Measurements from ENCODE around the gene RUFY4. TPM values are rescaled to one million over a fixed set of nuclear protein-coding genes. Genes with fewer than 3 reads are reported as not detected.

Gene RUFY4
- polyA plus RNA-seq, 2 of the 4 experiments (the other 2 are of a cell fraction), result 0.04 TPM; not detected in 1

- FAIRE-seq (no peak), ATAC-seq (no peak), DNase-seq (ENCODE audit: low read depth in 1 of 2, low spot score in 1 of 2) (no peak)
- Histone ChIP-seq H3K4me3 (no peak overlapping the region), H3K4me2 (no peak overlapping the region), H3K27ac (no peak overlapping the region), H3K4me1 (no peaks in the 10 kb centered on the region), H3K9me3 (no peaks in the 10 kb centered on the region)
- WGBS (ENCODE audit: missing lambda C conversion rate), result 49% methylated on average over 9 of the region's 9 CpGs
- no peak for TF ChIP-seq ESRRA (IDR thresholded peaks at IDR 0.05; ENCODE audit: borderline replicate concordance, low read length)
- TF ChIP-seq NR3C1 (IDR thresholded peaks at IDR 0.05), result no peak
- TF ChIP-seq E2F6 (IDR thresholded peaks at IDR 0.05; ENCODE audit: borderline replicate concordance, low read depth), result no peak
- no peak for TF ChIP-seq KDM1A (IDR thresholded peaks at IDR 0.05; ENCODE audit: low read depth)
- TF ChIP-seq EHF (CRISPR knock-in tag; IDR thresholded peaks at IDR 0.05), result no peak
- TF ChIP-seq CHD4 (IDR thresholded peaks at IDR 0.05; ENCODE audit: borderline replicate concordance), result no peak
- TF ChIP-seq, protein P1, sequence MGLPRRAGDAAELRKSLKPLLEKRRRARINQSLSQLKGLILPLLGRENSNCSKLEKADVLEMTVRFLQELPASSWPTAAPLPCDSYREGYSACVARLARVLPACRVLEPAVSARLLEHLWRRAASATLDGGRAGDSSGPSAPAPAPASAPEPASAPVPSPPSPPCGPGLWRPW (IDR thresholded peaks at IDR 0.05), result no peak
- TF ChIP-seq FOSL2 (IDR thresholded peaks at IDR 0.05), result no peak
- TF ChIP-seq FOSL2 (CRISPR knock-in tag; IDR thresholded peaks at IDR 0.05), result no peak
- TF ChIP-seq EHMT2 (IDR thresholded peaks at IDR 0.05; ENCODE audit: low read depth), result no peak
- no peak for TF ChIP-seq FOXS1 (CRISPR knock-in tag; IDR thresholded peaks at IDR 0.05)
- no peak for TF ChIP-seq HDAC2 (IDR thresholded peaks at IDR 0.05)
- no peak for TF ChIP-seq PHF8 (IDR thresholded peaks at IDR 0.05; ENCODE audit: borderline replicate concordance, low read depth)
- TF ChIP-seq NPAS2 (CRISPR knock-in tag; IDR thresholded peaks at IDR 0.05; ENCODE audit: borderline replicate concordance), result no peak
- no peak for TF ChIP-seq ZC3H11A (IDR thresholded peaks at IDR 0.05)
- no peak for TF ChIP-seq TFCP2L1 (CRISPR knock-in tag; IDR thresholded peaks at IDR 0.05)
- TF ChIP-seq, protein P2, sequence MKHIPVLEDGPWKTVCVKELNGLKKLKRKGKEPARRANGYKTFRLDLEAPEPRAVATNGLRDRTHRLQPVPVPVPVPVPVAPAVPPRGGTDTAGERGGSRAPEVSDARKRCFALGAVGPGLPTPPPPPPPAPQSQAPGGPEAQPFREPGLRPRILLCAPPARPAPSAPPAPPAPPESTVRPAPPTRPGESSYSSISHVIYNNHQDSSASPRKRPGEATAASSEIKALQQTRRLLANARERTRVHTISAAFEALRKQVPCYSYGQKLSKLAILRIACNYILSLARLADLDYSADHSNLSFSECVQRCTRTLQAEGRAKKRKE (CRISPR knock-in tag; IDR thresholded peaks at IDR 0.05; ENCODE audit: low read depth), result no peak
- no peak for TF ChIP-seq GATA3 (IDR thresholded peaks at IDR 0.05; ENCODE audit: borderline replicate concordance)
- ChIA-PET POLR2A (no interaction called here), CTCF (interaction anchor here (0.9 to 16.7 kb wide), 9 partner anchors 10 to 292 kb away, joined by 3 to 177 read pairs (median 3); no protein-coding TSS in a partner anchor)
Measured at GRCh38 chr2:218069606-218070300, 700 bp downstream of the RUFY4 start.

DNA sequence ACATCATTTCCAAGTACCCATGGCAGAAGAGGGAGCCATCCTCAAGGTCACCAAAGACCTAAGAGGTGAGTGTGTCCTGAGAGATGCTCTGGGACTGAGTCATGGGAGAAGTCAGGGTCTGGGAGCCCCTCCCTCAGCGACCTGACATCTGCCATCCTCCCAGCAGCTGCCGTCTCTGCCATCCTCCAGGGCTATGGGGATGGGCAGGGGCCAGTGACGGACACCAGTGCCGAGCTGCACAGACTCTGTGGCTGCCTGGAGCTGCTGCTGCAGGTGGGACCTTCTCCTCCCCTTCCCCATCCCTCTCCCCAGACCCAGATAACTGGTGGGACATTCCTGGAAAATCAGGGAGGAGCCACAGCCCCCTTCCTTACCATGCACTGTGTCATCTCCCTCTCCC is 1.5 kb downstream of the RUFY4 start:
- FAIRE-seq (no peak), ATAC-seq (no peak), DNase-seq (ENCODE audit: low read depth in 1 of 2, low spot score in 1 of 2) (no peak)
- ChIA-PET CTCF (interaction anchor here (0.9 to 16.7 kb wide), 4 partner anchors 10 to 282 kb away, joined by 3 to 177 read pairs (median 3); no protein-coding TSS in a partner anchor), POLR2A (no interaction called here)
- Histone ChIP-seq H3K9me3 (no peaks in the 10 kb centered on the region), H3K4me2 (no peak overlapping the region), H3K27ac (no peak overlapping the region), H3K4me1 (no peaks in the 10 kb centered on the region), H3K4me3 (no peak overlapping the region)
- TF ChIP-seq EHMT2 (IDR thresholded peaks at IDR 0.05; ENCODE audit: low read depth), result no peak
- TF ChIP-seq SMC3 (IDR thresholded peaks at IDR 0.05), result no peak
- TF ChIP-seq FOXS1 (CRISPR knock-in tag; IDR thresholded peaks at IDR 0.05), result no peak
- no peak for TF ChIP-seq KDM1A (IDR thresholded peaks at IDR 0.05; ENCODE audit: low read depth)
- TF ChIP-seq NR3C1 (IDR thresholded peaks at IDR 0.05), result no peak
- TF ChIP-seq POLR2AphosphoS2 (conservative IDR thresholded peaks at IDR 0.05; ENCODE audit: low read length), result no peak
- WGBS (ENCODE audit: missing lambda C conversion rate), result 47% methylated on average over 4 of the region's 4 CpGs

GRCh38 chr2:218071218-218071937 is 2.3 kb downstream of the RUFY4 start:
- ChIA-PET CTCF (interaction anchor here (1.2 to 16.7 kb wide), 4 partner anchors 9 to 283 kb away, joined by 3 to 177 read pairs (median 4); no protein-coding TSS in a partner anchor), POLR2A (no interaction called here)
- Histone ChIP-seq H3K9me3 (no peaks in the 10 kb centered on the region), H3K27ac (no peak overlapping the region), H3K4me2 (no peak overlapping the region), H3K4me3 (no peak overlapping the region), H3K4me1 (no peaks in the 10 kb centered on the region)
- TF ChIP-seq RARB (CRISPR knock-in tag; IDR thresholded peaks at IDR 0.05) (no peak), RAD21 (conservative IDR thresholded peaks at IDR 0.05 in 1 of 2, IDR thresholded peaks at IDR 0.05 in 1 of 2) (no peak), CHD4 (IDR thresholded peaks at IDR 0.05; ENCODE audit: borderline replicate concordance) (no peak), FOXS1 (CRISPR knock-in tag; IDR thresholded peaks at IDR 0.05) (no peak), ZFP36 (IDR thresholded peaks at IDR 0.05; ENCODE audit: borderline replicate concordance, partially characterized antibody) (no peak)
- TF ChIP-seq, protein P3, sequence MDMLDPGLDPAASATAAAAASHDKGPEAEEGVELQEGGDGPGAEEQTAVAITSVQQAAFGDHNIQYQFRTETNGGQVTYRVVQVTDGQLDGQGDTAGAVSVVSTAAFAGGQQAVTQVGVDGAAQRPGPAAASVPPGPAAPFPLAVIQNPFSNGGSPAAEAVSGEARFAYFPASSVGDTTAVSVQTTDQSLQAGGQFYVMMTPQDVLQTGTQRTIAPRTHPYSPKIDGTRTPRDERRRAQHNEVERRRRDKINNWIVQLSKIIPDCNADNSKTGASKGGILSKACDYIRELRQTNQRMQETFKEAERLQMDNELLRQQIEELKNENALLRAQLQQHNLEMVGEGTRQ (IDR thresholded peaks at IDR 0.05), result no peak
- 51% methylated on average over 13 of the region's 13 CpGs for WGBS (ENCODE audit: missing lambda C conversion rate)
- DNase-seq (ENCODE audit: low read depth in 1 of 2, low spot score in 1 of 2) (no peak), ATAC-seq (no peak), FAIRE-seq (no peak)

All from A549 (cell line).